HepG2 (cell line): ENCODE results near the gene GGA1. TPM values are rescaled to one million over a fixed set of nuclear protein-coding genes. Genes with fewer than 3 reads are reported as not detected.

Experiments used
- ATAD3A ChIP-seq: sonication (generic); formaldehyde crosslinking; IDR thresholded peaks from 2 replicates; pipeline ENCODE4 v1.4.0; 2020; ENCODE audit warnings: missing genetic modification reagents
- BORCS8-MEF2B ChIP-seq: sonication (generic); formaldehyde crosslinking; IDR thresholded peaks from 2 replicates; pipeline ENCODE4 v1.8.0; 2022; ENCODE audit warnings: mild to moderate bottlenecking, missing genetic modification reagents
- CBX1 ChIP-seq: IDR thresholded peaks from one replicate; pipeline ENCODE4 v1.6.1; 2016; ENCODE audit warnings: antibody characterized with exemption, low read depth
- CHD2 ChIP-seq: IDR thresholded peaks from 2 replicates; pipeline ENCODE4 v1.6.1; 2011; ENCODE audit warnings: low read depth, low read length, improper control_type of control experiment
- GFI1 ChIP-seq: sonication (generic); formaldehyde crosslinking; IDR thresholded peaks from 2 replicates; pipeline ENCODE4 v1.5.0; 2020; ENCODE audit warnings: missing genetic modification reagents, mild to moderate bottlenecking, borderline replicate concordance
- HOXA9 ChIP-seq: sonication (generic); formaldehyde crosslinking; IDR thresholded peaks from 2 replicates; pipeline ENCODE4 v1.8.1; 2022; ENCODE audit warnings: missing genetic modification reagents, mild to moderate bottlenecking, moderate library complexity, borderline replicate concordance
- IRX3 ChIP-seq: sonication (generic); formaldehyde crosslinking; IDR thresholded peaks from 2 replicates; pipeline ENCODE4 v1.8.1; 2023; ENCODE audit warnings: mild to moderate bottlenecking, low read depth, missing genetic modification reagents, borderline replicate concordance
- KMT2B ChIP-seq: IDR thresholded peaks from 2 replicates; pipeline ENCODE4 v1.6.1; 2016; ENCODE audit warnings: missing genetic modification reagents, missing compliant biosample characterization
- ONECUT2 ChIP-seq: sonication (generic); formaldehyde crosslinking; IDR thresholded peaks from 2 replicates; pipeline ENCODE4 v1.4.0; 2020; ENCODE audit warnings: missing genetic modification reagents
- POLR2AphosphoS2 ChIP-seq: IDR thresholded peaks from 2 replicates; pipeline ENCODE4 v1.6.1; 2011; ENCODE audit warnings: low read depth, low read length, improper control_type of control experiment
- REXO4 ChIP-seq: sonication (generic); formaldehyde crosslinking; IDR thresholded peaks from 2 replicates; pipeline ENCODE4 v1.8.0; 2022; ENCODE audit warnings: missing genetic modification reagents, mild to moderate bottlenecking, borderline replicate concordance
- SOX5 ChIP-seq: IDR thresholded peaks from 2 replicates; pipeline ENCODE4 v1.6.1; 2016; ENCODE audit warnings: borderline replicate concordance
- ZNF552 ChIP-seq: sonication (generic); formaldehyde crosslinking; IDR thresholded peaks from 2 replicates; pipeline ENCODE4 v1.9.0; 2022; ENCODE audit warnings: missing genetic modification reagents, mild to moderate bottlenecking, borderline replicate concordance
- ZNF792 ChIP-seq: IDR thresholded peaks from 2 replicates; pipeline ENCODE4 v1.6.1; 2016
- polyA plus RNA-seq, 8 experiments: library from polyadenylated mRNA; depleted of rRNA in 3 of 8; stranded (reverse) in 7 of 8; unstranded in 1 of 8; fragments of >200 nt; fragmentation: Illumina TruSeq in 4 of 8; extraction: Trizol in 4 of 8; gene quantifications; 2 replicates each; pipeline versions ENCODE4 v1.2.1 to v1.2.3, GENCODE V29; 2011 to 2016; ENCODE audit warnings: low read depth in 4 of 8, missing spikeins in 1 of 8, mixed read lengths in 1 of 8; ENCODE audit not compliant: insufficient read depth in 1 of 8
- total RNA-seq, 5 experiments: library from RNA; depleted of rRNA; stranded (reverse); fragments of >200 nt; fragmentation: Illumina TruSeq; extraction: Trizol; gene quantifications; 2 replicates each; pipeline ENCODE4 v1.2.3, GENCODE V29; 2016; ENCODE audit warnings: low read depth in 1 of 5
- TF ChIP-seq, protein P1 (sequence below): fragments of 450-650 bp; IDR thresholded peaks from 2 replicates; pipeline ENCODE4 v1.6.1; 2017; ENCODE audit warnings: mild to moderate bottlenecking
- TF ChIP-seq, protein P2 (sequence below), 2 experiments: sonication (generic) in 1 of 2; formaldehyde crosslinking in 1 of 2; IDR thresholded peaks; 2 replicates each; pipeline versions ENCODE4 v1.6.1 to v1.9.0; 2014 to 2022; ENCODE audit warnings: antibody characterized with exemption in 1 of 2, borderline replicate concordance in 1 of 2, inconsistent platforms in 1 of 2, low read depth in 1 of 2, missing genetic modification reagents in 1 of 2
- TF ChIP-seq, protein P3 (sequence below): sonication (generic); formaldehyde crosslinking; IDR thresholded peaks from 2 replicates; pipeline ENCODE4 v1.8.0; 2022; ENCODE audit warnings: mild to moderate bottlenecking, missing genetic modification reagents

Gene GGA1
- total and polyA plus RNA-seq, 2 of the 13 experiments (the other 11 are each of a cell fraction or from before 2014, with no cell fraction given): 29.1 to 87.2 TPM

DNA sequence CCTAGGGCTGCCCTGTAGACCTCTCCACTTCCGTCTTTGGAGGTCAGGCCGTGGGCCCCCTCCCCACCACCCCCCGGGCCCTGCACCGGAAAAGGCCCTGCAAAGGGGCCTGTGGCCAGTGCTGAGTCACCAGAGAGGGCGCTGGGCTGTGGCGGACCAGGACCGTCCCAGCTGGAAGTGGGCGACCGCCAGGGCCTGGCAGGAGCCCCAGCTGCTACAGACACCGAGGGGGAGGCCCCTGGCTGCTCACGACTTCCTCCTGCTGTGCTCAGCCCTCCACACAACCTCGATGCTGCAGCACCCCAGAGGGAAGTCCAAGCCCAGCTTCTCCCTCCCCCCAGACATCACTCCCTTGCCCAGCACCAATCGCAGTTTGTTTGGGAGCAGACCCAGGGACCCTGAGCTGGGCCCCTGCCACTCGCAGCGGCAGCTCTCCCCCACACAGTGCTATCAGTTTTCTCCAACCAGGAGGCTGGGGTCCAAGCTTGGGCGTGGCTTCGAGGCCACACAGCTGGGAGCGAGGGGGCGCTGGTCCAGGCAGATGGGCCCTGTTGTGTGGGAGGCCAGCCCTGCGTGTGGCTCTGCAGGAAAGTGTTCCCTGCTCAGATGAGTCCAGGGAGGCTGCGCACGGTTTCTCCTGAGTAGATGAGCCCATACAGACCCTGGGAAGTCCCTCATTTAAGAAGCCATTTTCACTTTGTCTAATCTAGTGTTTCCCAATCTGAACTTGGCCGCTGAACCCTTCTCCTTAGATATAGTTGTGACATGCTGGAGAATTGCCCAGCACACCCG is 25.2 kb downstream of the GGA1 start (continued):
- TF ChIP-seq, protein P1, sequence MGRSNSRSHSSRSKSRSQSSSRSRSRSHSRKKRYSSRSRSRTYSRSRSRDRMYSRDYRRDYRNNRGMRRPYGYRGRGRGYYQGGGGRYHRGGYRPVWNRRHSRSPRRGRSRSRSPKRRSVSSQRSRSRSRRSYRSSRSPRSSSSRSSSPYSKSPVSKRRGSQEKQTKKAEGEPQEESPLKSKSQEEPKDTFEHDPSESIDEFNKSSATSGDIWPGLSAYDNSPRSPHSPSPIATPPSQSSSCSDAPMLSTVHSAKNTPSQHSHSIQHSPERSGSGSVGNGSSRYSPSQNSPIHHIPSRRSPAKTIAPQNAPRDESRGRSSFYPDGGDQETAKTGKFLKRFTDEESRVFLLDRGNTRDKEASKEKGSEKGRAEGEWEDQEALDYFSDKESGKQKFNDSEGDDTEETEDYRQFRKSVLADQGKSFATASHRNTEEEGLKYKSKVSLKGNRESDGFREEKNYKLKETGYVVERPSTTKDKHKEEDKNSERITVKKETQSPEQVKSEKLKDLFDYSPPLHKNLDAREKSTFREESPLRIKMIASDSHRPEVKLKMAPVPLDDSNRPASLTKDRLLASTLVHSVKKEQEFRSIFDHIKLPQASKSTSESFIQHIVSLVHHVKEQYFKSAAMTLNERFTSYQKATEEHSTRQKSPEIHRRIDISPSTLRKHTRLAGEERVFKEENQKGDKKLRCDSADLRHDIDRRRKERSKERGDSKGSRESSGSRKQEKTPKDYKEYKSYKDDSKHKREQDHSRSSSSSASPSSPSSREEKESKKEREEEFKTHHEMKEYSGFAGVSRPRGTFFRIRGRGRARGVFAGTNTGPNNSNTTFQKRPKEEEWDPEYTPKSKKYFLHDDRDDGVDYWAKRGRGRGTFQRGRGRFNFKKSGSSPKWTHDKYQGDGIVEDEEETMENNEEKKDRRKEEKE: no peak
- TF ChIP-seq, protein P2, sequence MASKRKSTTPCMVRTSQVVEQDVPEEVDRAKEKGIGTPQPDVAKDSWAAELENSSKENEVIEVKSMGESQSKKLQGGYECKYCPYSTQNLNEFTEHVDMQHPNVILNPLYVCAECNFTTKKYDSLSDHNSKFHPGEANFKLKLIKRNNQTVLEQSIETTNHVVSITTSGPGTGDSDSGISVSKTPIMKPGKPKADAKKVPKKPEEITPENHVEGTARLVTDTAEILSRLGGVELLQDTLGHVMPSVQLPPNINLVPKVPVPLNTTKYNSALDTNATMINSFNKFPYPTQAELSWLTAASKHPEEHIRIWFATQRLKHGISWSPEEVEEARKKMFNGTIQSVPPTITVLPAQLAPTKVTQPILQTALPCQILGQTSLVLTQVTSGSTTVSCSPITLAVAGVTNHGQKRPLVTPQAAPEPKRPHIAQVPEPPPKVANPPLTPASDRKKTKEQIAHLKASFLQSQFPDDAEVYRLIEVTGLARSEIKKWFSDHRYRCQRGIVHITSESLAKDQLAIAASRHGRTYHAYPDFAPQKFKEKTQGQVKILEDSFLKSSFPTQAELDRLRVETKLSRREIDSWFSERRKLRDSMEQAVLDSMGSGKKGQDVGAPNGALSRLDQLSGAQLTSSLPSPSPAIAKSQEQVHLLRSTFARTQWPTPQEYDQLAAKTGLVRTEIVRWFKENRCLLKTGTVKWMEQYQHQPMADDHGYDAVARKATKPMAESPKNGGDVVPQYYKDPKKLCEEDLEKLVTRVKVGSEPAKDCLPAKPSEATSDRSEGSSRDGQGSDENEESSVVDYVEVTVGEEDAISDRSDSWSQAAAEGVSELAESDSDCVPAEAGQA (IDR thresholded peaks at IDR 0.05; ENCODE audit: low read depth): 0 out of 2 replicates have a peak, but pooled peaks have one; percentile 53
- TF ChIP-seq, protein P2 (CRISPR knock-in tag; IDR thresholded peaks at IDR 0.05; ENCODE audit: borderline replicate concordance): no peak
- TF ChIP-seq HOXA9 (CRISPR knock-in tag) (no peak), ONECUT2 (CRISPR knock-in tag) (no peak), BORCS8-MEF2B (CRISPR knock-in tag) (peak; percentile 52), KMT2B (CRISPR knock-in tag) (0 out of 2 replicates have a peak, but pooled peaks have one; percentile 20), CHD2 (no peak), ZNF552 (CRISPR knock-in tag) (peak; percentile 69; the same call in 1 of the 2 replicates), SOX5 (no peak), IRX3 (no peak), CBX1 (no peak), REXO4 (CRISPR knock-in tag) (0 out of 2 replicates have a peak, but pooled peaks have one; percentile 16), ZNF792 (no peak; the same call in 1 of the 2 replicates), ATAD3A (CRISPR knock-in tag) (no peak), POLR2AphosphoS2 (no peak), GFI1 (CRISPR knock-in tag) (peak; percentile 20; the same call in 1 of the 2 replicates)
- TF ChIP-seq, protein P3, sequence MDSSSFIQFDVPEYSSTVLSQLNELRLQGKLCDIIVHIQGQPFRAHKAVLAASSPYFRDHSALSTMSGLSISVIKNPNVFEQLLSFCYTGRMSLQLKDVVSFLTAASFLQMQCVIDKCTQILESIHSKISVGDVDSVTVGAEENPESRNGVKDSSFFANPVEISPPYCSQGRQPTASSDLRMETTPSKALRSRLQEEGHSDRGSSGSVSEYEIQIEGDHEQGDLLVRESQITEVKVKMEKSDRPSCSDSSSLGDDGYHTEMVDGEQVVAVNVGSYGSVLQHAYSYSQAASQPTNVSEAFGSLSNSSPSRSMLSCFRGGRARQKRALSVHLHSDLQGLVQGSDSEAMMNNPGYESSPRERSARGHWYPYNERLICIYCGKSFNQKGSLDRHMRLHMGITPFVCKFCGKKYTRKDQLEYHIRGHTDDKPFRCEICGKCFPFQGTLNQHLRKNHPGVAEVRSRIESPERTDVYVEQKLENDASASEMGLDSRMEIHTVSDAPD (CRISPR knock-in tag): no peak
